ENCODE data around the gene SNTA1. TPM values are rescaled to one million over a fixed set of nuclear protein-coding genes. Genes with fewer than 3 reads are reported as not detected.

SNTA1 gene
- total and polyA plus RNA-seq, 2 of the 13 experiments (the other 11 are each of a cell fraction or from before 2014, with no cell fraction given): 16.4 to 18.3 TPM

DNA sequence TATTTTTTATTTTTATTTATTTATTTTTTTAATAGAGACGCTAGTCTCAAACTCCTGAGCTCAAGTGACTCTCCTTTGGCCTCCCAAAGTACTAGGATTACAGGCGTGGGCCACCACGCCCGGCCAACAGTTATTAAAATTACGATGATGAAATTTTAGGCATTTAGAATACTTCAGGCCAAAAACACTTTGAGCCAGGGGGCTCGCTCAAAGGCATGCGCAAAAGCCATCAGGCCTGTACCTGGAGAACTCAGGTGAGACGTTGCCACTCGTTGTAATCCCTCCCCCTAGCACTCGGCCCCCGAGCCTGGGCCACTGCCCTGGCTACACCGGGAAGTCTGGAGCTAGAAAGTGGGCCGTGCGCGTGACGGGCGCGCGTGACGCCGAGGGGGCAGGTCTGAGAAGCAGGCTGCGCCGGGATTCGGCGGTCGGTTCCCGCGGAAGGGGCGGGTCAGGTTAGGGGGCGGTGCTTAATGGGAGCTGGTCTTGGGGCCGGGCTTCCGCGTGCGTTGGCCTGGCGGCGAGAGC is 46.0 kb upstream of the SNTA1 start (continued):
- TF ChIP-seq, protein P1, sequence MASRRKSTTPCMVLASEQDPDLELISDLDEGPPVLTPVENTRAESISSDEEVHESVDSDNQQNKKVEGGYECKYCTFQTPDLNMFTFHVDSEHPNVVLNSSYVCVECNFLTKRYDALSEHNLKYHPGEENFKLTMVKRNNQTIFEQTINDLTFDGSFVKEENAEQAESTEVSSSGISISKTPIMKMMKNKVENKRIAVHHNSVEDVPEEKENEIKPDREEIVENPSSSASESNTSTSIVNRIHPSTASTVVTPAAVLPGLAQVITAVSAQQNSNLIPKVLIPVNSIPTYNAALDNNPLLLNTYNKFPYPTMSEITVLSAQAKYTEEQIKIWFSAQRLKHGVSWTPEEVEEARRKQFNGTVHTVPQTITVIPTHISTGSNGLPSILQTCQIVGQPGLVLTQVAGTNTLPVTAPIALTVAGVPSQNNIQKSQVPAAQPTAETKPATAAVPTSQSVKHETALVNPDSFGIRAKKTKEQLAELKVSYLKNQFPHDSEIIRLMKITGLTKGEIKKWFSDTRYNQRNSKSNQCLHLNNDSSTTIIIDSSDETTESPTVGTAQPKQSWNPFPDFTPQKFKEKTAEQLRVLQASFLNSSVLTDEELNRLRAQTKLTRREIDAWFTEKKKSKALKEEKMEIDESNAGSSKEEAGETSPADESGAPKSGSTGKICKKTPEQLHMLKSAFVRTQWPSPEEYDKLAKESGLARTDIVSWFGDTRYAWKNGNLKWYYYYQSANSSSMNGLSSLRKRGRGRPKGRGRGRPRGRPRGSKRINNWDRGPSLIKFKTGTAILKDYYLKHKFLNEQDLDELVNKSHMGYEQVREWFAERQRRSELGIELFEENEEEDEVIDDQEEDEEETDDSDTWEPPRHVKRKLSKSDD (CRISPR knock-in tag; IDR thresholded peaks at IDR 0.05; ENCODE audit: low read depth): peak; percentile 85
- TF ChIP-seq NFYC (CRISPR knock-in tag; IDR thresholded peaks at IDR 0.05) (peak; percentile 81), ZNF768 (CRISPR knock-in tag; IDR thresholded peaks at IDR 0.05) (peak; percentile 56), CENPX (CRISPR knock-in tag; IDR thresholded peaks at IDR 0.05) (no peak), ZFP62 (CRISPR knock-in tag; IDR thresholded peaks at IDR 0.05) (no peak), EZH2 (conservative IDR thresholded peaks at IDR 0.05; ENCODE audit: low read depth, low read length) (no peak), CCAR2 (optimal IDR thresholded peaks at IDR 0.05; ENCODE audit: low read depth, low read length) (no peak), ETV6 (CRISPR knock-in tag; conservative IDR thresholded peaks at IDR 0.05) (peak; percentile 87; the same call in 1 of the 2 replicates), ZFP90 (CRISPR knock-in tag; IDR thresholded peaks at IDR 0.05; ENCODE audit: borderline replicate concordance) (peak; percentile 75; the same call in 1 of the 2 replicates), KLF16 (CRISPR knock-in tag; IDR thresholded peaks at IDR 0.05) (peak in 1 of 2 experiments; percentile 75; a peak in 2 of 4 replicates), ZBTB8A (CRISPR knock-in tag; IDR thresholded peaks at IDR 0.05; ENCODE audit: borderline replicate concordance, low read depth) (no peak; the same call in 1 of the 2 replicates), ZNF484 (CRISPR knock-in tag; IDR thresholded peaks at IDR 0.05; ENCODE audit: borderline replicate concordance, low read depth) (no peak), ZNF432 (CRISPR knock-in tag; IDR thresholded peaks at IDR 0.05; ENCODE audit: borderline replicate concordance) (no peak), DR1 (CRISPR knock-in tag; IDR thresholded peaks at IDR 0.05) (peak; percentile 71), HOXA9 (CRISPR knock-in tag; IDR thresholded peaks at IDR 0.05; ENCODE audit: borderline replicate concordance) (peak; percentile 12; the same call in 1 of the 2 replicates), SP1 (IDR thresholded peaks at IDR 0.05) (no peak), SP1 (CRISPR knock-in tag; IDR thresholded peaks at IDR 0.05) (peak; percentile 93), NCOR1 (IDR thresholded peaks at IDR 0.05; ENCODE audit: borderline replicate concordance, low read length) (no peak; the same call in 1 of the 2 replicates), KLF9 (CRISPR knock-in tag; IDR thresholded peaks at IDR 0.05; ENCODE audit: low read depth) (peak; percentile 59; the same call in 1 of the 2 replicates)
- TF ChIP-seq, protein P2, sequence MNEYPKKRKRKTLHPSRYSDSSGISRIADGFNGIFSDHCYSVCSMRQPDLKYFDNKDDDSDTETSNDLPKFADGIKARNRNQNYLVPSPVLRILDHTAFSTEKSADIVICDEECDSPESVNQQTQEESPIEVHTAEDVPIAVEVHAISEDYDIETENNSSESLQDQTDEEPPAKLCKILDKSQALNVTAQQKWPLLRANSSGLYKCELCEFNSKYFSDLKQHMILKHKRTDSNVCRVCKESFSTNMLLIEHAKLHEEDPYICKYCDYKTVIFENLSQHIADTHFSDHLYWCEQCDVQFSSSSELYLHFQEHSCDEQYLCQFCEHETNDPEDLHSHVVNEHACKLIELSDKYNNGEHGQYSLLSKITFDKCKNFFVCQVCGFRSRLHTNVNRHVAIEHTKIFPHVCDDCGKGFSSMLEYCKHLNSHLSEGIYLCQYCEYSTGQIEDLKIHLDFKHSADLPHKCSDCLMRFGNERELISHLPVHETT (CRISPR knock-in tag; conservative IDR thresholded peaks at IDR 0.05): peak; percentile 78
- TF ChIP-seq, protein P3, sequence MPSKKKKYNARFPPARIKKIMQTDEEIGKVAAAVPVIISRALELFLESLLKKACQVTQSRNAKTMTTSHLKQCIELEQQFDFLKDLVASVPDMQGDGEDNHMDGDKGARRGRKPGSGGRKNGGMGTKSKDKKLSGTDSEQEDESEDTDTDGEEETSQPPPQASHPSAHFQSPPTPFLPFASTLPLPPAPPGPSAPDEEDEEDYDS (CRISPR knock-in tag; IDR thresholded peaks at IDR 0.05): peak; percentile 93
- TF ChIP-seq, protein P4, sequence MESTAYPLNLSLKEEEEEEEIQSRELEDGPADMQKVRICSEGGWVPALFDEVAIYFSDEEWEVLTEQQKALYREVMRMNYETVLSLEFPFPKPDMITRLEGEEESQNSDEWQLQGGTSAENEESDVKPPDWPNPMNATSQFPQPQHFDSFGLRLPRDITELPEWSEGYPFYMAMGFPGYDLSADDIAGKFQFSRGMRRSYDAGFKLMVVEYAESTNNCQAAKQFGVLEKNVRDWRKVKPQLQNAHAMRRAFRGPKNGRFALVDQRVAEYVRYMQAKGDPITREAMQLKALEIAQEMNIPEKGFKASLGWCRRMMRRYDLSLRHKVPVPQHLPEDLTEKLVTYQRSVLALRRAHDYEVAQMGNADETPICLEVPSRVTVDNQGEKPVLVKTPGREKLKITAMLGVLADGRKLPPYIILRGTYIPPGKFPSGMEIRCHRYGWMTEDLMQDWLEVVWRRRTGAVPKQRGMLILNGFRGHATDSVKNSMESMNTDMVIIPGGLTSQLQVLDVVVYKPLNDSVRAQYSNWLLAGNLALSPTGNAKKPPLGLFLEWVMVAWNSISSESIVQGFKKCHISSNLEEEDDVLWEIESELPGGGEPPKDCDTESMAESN (CRISPR knock-in tag; conservative IDR thresholded peaks at IDR 0.05): peak; percentile 76
- TF ChIP-seq, protein P5, sequence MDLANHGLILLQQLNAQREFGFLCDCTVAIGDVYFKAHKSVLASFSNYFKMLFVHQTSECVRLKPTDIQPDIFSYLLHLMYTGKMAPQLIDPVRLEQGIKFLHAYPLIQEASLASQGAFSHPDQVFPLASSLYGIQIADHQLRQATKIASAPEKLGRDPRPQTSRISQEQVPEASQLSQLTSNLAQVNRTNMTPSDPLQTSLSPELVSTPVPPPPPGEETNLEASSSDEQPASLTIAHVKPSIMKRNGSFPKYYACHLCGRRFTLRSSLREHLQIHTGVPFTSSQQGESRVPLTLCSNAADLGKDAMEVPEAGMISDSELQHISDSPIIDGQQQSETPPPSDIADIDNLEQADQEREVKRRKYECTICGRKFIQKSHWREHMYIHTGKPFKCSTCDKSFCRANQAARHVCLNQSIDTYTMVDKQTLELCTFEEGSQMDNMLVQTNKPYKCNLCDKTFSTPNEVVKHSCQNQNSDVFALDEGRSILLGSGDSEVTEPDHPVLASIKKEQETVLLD (CRISPR knock-in tag; IDR thresholded peaks at IDR 0.05; ENCODE audit: low read depth): peak; percentile 90
